Subcutaneous abdominal adipose tissue (tissue), 5 donors: ENCODE results near the gene BNIP2.
"Not testable (repeated sequence)": the region's sequence is repeated elsewhere in the genome, so short reads cannot be mapped to it uniquely, and the experiment has no call there.

Source experiments
- H3K27ac ChIP-seq: one replicate; pipeline ENCODE4 v1.7.0; 2013; ENCODE audit warnings: low read depth, mild to moderate bottlenecking, inconsistent platforms, low read length, moderate library complexity
- H3K27me3 ChIP-seq, 5 donors: one replicate each; pipeline ENCODE4 v1.7.0; 2013; ENCODE audit warnings: low read length in 5 of 5, inconsistent platforms in 1 of 5; ENCODE audit not compliant: control insufficient read depth in 5 of 5, insufficient read depth in 4 of 5
- H3K36me3 ChIP-seq, 5 donors: one replicate each; pipeline ENCODE4 v1.7.0; 2013; ENCODE audit warnings: low read length in 5 of 5; ENCODE audit not compliant: control insufficient read depth in 5 of 5, insufficient read depth in 5 of 5
- H3K4me1 ChIP-seq, 5 donors: one replicate each; pipeline ENCODE4 v1.7.0; 2013; ENCODE audit warnings: low read length in 5 of 5, mild to moderate bottlenecking in 3 of 5, moderate library complexity in 1 of 5; ENCODE audit not compliant: control insufficient read depth in 5 of 5, insufficient read depth in 5 of 5
- H3K4me3 ChIP-seq, 5 donors: one replicate each; pipeline ENCODE4 v1.7.0; 2013; ENCODE audit warnings: low read length in 5 of 5, low read depth in 1 of 5
- H3K9ac ChIP-seq, 5 donors: one replicate each; pipeline ENCODE4 v1.7.0; 2013; ENCODE audit warnings: low read length in 5 of 5, mild to moderate bottlenecking in 4 of 5, moderate library complexity in 3 of 5
- H3K9me3 ChIP-seq, 5 donors: one replicate each; pipeline ENCODE4 v1.7.0; 2013; ENCODE audit warnings: low read length in 5 of 5; ENCODE audit not compliant: control insufficient read depth in 5 of 5
- donor health status: healthy.
- donor health status: healthy.
- donor health status: healthy.
- donor health status: healthy.
- donor health status: healthy.

The BNIP2 gene

GRCh38 chr15:59711451-59712243, 22.5 kb upstream of the BNIP2 start:
- Histone ChIP-seq H3K4me1 (no peaks in the 10 kb centered on the region), H3K27ac (no peak overlapping the region), H3K9me3 (peaks cover 0 to 12% (median under 1%) of the 10 kb centered on the region in 5 donors), H3K9ac (no peak overlapping the region), H3K4me3 (no peak overlapping the region), H3K27me3 (no peaks in the 10 kb centered on the region), H3K36me3 (no peaks in the 10 kb centered on the region)

- Histone ChIP-seq H3K4me1 (no peaks in the 10 kb centered on the region), H3K27me3 (no peaks in the 10 kb centered on the region), H3K36me3 (no peaks in the 10 kb centered on the region), H3K4me3 (no peak overlapping the region), H3K9ac (no peak overlapping the region), H3K27ac (no peak overlapping the region), H3K9me3 (peaks cover 0 to 11% (median 0%) of the 10 kb centered on the region in 5 donors)
Observed at GRCh38 chr15:59707619-59708018, 18.5 kb upstream of the BNIP2 start.

- no peak overlapping the region for H3K4me3 ChIP-seq
- no peaks in the 10 kb centered on the region for H3K4me1 ChIP-seq
- H3K27ac ChIP-seq, result no peak overlapping the region
- H3K36me3 ChIP-seq, result no peaks in the 10 kb centered on the region
- H3K9ac ChIP-seq, result no peak overlapping the region
- peaks cover 0 to 11% (median 0%) of the 10 kb centered on the region in 5 donors for H3K9me3 ChIP-seq
- peaks cover 0 to 3% (median 0%) of the 10 kb centered on the region in 5 donors for H3K27me3 ChIP-seq
Observed at GRCh38 chr15:59703979-59704796, 15.1 kb upstream of the BNIP2 start.

GRCh38 chr15:59702351-59702750, 13.2 kb upstream of the BNIP2 start:
- H3K27me3 ChIP-seq, result peaks cover 0 to 3% (median 0%) of the 10 kb centered on the region in 5 donors
- peaks cover 0 to 1% (median 0%) of the 10 kb centered on the region in 5 donors for H3K9me3 ChIP-seq
- H3K9ac ChIP-seq, result no peak overlapping the region
- H3K27ac ChIP-seq, result no peak overlapping the region
- H3K4me1 ChIP-seq, result no peaks in the 10 kb centered on the region
- H3K4me3 ChIP-seq, result no peak overlapping the region
- no peaks in the 10 kb centered on the region for H3K36me3 ChIP-seq

- Histone ChIP-seq H3K36me3 (no peaks in the 10 kb centered on the region), H3K9me3 (no peaks in the 10 kb centered on the region), H3K27ac (no peak overlapping the region), H3K9ac (no peak overlapping the region), H3K27me3 (peaks cover 0 to 3% (median 0%) of the 10 kb centered on the region in 5 donors), H3K4me3 (no peak overlapping the region), H3K4me1 (no peaks in the 10 kb centered on the region)
Observed at GRCh38 chr15:59701880-59702279, 12.8 kb upstream of the BNIP2 start.

- Histone ChIP-seq H3K36me3 (no peaks in the 10 kb centered on the region), H3K4me3 (no peak overlapping the region), H3K4me1 (no peaks in the 10 kb centered on the region), H3K9ac (no peak overlapping the region), H3K27me3 (peaks cover 0 to 3% (median 0%) of the 10 kb centered on the region in 5 donors), H3K9me3 (no peaks in the 10 kb centered on the region), H3K27ac (no peak overlapping the region)
Observed at GRCh38 chr15:59699810-59700431, 10.8 kb upstream of the BNIP2 start.

- H3K4me3 ChIP-seq, H3K27me3 ChIP-seq, H3K36me3 ChIP-seq, H3K27ac ChIP-seq, H3K9ac ChIP-seq, H3K4me1 ChIP-seq, H3K9me3 ChIP-seq: not testable (repeated sequence)
Observed at GRCh38 chr15:59698065-59698464, 8.9 kb upstream of the BNIP2 start.

GRCh38 chr15:59696332-59696731, 7.2 kb upstream of the BNIP2 start:
- no peak overlapping the region for H3K4me3 ChIP-seq
- no peaks in the 10 kb centered on the region for H3K9me3 ChIP-seq
- no peak overlapping the region for H3K27ac ChIP-seq
- H3K36me3 ChIP-seq, result no peaks in the 10 kb centered on the region
- no peak overlapping the region for H3K9ac ChIP-seq
- H3K27me3 ChIP-seq, result no peaks in the 10 kb centered on the region
- peaks cover 0 to under 1% (median 0%) of the 10 kb centered on the region in 5 donors for H3K4me1 ChIP-seq

GRCh38 chr15:59694779-59695178, 5.7 kb upstream of the BNIP2 start:
- H3K36me3 ChIP-seq, result no peaks in the 10 kb centered on the region
- H3K9ac ChIP-seq, result no peak overlapping the region
- H3K4me3 ChIP-seq, result no peak overlapping the region
- H3K4me1 ChIP-seq, result peaks cover 0 to 9% (median 5%) of the 10 kb centered on the region in 5 donors
- H3K27me3 ChIP-seq, result no peaks in the 10 kb centered on the region
- no peaks in the 10 kb centered on the region for H3K9me3 ChIP-seq
- H3K27ac ChIP-seq, result no peak overlapping the region
